ENCODE measurements around the gene GRK5.
"Not testable (repeated sequence)": the region's sequence is repeated elsewhere in the genome, so short reads cannot be mapped to it uniquely, and the experiment has no call there.

Gene GRK5

DNA sequence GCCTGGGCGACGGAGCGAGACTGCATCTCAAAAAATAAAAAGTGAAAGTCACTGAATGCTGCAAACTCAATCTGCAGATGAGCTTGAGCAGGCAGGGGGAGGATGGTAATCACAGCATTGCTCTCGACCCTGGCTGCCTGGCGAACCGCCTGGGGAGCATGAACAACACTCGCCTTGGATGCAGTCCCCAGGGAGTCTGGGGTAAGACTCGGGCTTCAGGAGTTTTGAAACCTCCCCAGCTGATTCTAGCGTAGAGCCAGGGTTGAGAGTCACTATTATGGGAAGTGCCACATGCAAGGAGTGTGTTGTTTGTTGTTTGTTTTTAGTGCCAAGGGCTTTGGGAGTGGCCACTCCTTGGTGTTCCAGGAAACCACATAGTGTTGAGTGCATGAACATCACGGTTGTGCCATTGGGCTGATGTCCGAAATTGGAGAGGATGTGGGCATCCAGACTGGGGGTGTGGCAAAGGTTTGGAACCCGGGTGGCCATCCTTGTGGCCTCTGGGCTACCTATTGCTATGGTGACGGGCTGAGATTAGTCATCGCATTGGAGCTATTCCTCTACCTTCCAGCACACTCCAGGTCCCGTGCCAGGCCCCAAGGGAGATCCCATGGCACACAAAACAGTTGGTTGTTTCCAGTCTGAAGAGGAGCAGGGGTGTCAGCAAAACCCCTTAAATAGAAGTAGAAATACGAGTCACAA is 242.5 kb downstream of the GRK5 start:
- DNase-seq: no peak

DNA sequence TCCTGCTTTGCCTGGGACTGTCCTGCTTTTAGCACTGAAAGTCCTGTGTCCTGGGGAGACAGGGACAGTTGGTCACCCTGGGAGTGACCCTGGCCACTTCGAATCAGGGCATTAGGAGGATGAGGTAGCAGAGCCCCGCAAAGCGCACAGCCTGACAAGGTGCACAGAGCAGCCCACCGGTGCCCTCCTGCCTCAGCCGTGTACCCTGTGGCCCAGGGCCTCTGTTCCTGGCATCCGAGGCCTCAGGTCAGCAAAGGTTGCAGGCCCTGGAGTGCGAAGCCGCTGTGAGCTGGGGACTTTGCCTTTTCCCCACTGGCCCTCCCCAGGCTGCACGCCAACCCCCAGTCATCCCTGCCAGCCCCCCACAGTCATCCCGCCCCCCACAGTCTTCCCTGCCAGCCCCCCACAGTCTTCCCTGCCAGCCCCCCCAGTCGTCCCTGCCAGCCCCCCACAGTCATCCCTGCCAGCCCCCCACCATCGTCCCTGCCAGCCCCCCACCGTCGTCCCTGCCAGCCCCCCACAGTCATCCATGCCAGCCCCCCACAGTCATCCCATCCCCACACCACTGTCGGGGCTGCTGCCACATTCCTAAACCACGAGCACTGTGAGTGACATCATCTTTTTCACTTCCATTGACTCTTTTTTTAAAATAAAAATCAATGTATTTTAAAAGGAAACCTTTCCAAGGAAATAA is 243.4 kb downstream of the GRK5 start:
- no peak for DNase-seq

DNA sequence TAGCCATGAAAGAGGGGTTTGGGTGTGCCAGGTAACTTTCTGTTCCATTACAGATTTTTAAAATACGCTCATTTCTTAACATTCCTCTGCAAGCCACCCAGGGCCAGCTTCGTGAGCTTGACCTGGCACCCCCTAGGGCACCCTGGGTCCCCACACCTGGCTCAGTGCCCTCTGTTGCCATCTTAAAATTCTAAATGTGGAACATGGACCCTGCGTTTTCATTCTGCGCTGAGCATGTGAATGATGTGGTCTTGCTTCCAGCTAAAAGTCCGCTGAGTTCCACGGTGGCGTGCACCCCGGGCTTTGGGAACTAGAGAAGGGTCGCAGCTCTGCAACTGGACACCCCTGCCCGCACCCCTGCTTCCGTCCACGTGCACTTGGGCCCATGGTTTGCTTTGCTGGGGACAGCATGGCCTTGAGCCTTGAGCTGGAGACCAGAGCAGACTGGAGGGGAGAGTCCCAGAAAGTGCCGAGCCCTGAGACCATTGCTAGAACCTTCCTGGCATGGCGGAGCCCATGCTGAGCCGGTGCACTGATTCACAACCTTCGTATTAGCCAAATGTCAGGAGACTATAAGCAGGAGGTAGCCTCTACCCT is 244.0 kb downstream of the GRK5 start:
- DNase-seq: no peak

DNA sequence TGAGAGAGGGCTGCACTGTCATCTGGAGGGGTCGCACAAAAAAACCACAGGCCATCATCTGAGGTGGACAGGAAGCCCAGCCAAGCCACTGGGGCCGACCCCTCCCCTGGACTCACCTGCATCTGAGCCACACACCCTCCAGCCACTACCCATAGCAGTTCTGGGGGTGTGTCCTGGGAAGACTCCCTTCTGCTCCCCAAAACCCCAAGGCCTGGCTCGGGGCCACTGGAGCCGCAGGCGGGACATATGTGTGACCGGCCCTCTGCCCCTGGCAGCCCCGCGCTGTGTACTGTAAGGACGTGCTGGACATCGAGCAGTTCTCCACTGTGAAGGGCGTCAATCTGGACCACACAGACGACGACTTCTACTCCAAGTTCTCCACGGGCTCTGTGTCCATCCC is 245.0 kb downstream of the GRK5 start:
- no peak for DNase-seq

DNA sequence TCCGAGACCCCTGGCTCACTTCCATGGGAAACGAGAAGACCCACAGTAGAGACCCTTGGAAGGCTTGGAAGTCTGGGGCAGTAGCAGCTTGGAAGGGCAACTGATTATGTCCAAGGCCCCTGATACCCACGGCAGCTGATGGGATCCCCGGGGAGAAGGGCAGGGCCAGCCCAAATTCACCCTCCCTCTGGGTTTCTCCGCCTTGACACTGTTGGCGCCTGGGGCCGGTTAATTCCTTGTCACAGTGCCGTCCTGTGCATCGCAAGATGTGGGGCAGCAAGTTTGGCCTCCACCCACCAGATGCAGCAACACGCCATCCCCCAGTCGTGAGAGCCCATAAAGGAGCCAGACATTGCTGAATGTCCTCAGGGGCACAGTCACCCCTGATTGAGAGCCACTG is 245.9 kb downstream of the GRK5 start:
- no peak for DNase-seq

DNA sequence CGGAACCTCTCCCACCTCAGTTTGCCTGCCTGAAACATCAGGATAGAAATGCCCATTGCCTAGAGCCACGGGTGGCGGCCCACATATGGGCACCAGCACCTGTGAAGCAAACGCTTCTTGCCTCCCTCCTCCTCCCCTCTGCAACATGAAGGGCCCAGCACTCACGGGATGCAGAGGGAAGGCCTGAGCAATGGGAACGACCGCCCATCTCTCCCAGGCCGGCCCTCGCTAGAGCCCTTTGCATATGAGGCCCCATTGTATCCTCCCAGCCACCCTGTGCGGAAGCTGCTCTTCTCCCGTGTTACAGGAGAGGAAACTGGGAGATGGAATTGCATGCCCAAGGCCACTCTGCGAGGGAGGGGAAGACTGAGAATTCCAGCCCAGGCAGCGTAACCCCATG is 246.9 kb downstream of the GRK5 start:
- no peak for DNase-seq

DNA sequence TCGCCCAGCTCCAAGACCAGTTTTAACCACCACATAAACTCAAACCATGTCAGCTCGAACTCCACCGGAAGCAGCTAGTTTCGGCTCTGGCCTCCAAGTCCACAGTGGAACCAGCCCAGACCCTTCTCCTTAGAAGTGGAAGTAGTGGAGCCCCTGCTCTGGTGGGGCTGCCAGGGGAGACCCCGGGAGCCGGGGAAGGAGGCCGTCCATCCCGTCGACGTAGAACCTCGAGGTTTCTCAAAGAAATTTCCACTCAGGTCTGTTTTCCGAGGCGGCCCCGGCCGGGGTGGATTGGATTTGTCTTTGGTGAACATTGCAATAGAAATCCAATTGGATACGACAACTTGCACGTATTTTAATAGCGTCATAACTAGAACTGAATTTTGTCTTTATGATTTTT is 247.6 kb downstream of the GRK5 start:
- no peak for DNase-seq

DNA sequence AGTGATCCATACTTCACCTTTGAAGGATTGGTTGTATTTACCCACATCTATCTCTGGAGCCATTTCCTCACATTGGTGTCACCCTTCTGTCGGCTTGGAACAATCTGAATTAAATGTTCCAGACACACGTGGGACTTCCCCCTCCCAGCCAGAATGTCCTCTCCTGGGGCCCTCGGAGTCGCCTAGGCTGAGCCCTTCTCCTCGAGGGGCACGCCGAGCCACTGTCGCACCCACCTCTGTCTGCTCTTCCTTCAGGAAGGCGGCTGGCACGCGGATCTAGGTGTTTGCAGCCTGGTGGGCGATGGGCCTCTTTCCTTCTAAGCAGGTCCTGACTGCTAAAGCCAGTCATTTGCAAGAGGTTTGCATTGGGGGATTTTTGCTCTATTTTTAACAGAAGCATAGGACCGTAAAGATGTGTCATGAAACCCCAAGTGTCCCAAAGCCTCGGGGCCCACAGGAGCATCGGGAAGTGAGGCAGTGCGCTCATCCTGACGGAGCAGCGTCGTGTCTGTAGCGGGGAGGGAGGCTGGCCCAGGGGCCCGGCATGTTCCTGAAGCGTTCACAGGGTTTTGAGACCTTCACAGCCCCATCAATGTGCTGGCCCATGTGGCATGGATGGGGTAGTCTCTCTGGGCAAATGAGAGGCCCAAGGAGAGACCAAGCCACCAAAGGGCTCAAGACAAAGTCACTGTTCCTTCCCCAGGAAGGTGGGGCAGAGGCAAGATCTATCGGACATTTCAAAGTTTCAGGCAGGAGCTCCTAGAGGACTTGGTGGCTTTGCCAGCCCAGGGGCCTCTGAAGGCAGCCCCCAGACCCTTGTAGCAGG is 248.5 kb downstream of the GRK5 start:
- no peak for DNase-seq

DNA sequence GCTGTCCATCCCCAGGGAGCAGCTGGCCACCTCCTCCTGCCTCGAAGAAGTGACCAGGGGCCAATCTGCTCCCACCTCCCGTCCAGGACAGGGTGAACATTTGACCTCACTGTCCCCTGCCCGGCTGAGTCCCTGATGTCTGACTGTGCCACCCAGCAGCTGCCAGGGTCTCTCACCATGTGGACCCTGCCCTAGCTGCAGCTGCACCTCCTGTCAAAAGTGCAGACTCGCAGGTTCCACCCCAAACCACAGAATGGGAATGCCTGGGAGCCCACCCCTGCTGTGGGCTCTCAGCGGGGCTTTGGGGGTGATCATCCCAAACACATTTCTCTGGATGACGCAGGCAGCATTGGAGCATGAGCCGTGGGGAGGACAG is 249.1 kb downstream of the GRK5 start:
- no peak for DNase-seq

DNA sequence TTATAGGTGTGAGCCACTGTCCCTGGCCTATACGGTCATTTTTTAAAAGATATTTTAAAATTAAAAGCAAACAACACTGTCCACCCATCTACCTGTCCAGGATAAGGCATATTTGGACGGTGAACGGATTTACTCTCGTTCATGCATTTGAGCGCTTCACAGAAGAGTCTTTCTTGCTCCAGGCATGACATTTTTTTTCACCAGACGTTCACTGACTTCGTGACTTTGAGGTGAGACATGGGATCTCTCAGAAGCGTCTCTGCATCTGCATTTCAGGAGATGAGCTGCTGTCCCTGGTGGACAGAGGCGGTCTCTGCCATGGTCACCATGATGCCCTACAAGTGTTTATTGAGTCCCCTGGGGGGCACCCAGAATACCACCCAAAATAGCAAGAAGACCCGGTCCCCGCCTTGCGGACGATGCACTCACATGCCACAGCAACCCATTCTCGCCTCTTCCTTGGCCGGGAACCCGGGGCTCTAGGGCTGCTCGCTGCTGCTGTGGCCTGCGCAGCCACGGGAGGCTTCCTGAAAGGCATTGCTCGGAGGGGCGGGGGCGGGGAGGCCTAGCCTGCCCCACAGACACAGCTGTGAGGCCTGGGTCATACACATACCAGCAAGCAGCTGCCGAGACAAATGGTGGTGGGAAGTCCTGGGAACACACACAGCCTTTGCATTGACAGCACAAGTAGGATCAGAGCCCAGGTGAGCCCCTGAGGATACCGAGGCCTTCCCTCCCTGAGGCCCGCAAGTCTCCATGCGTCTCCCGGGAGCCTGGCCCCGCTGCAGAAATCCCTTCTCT is 250.8 kb downstream of the GRK5 start:
- no peak for DNase-seq

DNA sequence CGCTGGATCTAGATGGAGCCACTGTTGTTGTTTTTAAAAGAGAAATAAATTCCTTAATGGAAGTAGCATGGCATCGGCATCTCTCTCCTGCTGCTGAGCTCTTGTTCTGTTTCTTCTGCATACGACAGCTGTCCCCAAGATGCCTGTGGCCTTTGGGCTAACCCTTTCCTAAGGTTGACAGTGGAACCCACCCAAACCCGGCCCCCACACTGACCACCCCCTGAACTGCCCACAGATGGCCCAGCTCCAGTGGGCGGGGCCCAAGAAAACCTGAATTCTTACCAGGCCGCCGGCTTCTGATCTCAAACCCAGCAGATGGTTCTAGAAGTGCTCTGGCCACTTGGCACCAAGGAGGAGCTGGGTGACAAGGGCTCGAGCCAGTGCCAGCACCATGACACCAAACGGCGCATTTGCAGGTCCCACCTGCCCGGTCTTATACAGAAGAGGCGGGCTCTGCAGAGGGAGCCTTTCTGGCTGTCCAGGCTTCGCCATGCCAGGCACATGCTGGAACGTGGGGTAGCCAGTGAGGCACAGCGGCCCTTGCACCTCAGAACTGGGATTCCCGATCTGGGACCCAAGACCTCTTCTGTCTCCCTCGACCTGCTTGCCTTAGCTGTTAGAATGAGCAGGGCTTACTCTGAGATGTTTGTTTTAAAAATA is 252.4 kb downstream of the GRK5 start:
- DNase-seq: no peak

DNA sequence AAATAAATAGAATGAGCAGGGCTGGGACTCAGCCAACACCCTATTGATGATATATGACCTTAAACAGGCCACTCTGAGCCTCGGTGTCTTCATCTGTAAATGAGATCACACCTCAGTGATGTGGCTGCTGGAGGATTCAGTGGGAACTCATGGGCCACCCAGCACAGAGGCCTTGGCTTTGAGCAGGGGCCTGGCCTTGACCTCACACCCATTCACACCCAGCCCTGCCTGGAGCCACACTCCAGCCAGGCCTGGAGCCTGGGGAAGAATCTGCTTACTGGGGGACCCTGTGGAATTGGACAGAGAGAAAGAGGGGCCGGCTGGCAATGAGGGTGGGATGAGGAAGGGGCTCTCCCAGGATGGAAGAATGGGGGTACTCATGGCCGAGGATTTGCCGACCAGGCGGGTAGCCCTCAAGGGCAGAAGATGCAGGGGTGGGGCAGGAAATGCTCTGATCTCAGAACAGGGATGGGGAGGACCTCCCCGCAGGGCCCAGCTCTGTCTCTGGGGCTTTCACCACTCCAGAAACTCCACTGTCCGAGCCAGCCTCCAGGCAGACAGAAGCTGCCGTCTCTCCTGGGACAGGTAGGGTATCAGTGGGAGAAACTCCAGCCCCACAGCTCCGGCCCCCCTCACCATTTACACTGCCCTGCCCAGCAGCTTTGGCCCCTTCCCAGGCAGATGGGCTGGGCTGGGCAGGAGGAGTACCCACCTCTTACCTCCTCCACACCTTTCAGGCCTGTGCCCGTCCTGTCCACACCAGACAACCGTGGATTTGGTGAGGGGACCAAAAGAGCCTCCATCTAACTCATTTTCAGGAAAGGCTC is 253.2 kb downstream of the GRK5 start:
- DNase-seq: no peak

DNA sequence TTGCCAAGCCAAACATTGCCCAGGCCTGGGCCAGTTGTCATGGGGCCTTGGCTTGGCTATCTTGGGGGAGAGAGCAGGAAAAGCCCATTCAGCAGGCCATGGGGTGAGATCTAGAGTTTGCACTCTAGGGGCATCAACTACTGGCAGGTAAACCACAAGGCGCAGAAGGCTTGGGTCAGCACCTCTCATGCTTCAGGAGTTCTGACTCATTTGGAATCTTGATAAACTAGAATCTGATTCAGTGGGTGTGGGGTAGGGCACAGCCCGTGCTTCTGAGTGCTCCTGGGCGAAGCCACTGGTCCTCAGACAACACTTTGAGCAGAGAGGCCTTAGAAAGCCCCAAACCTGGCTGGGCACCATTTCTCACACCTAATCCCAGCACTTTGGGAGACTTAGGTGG is 254.0 kb downstream of the GRK5 start:
- DNase-seq: no peak

DNA sequence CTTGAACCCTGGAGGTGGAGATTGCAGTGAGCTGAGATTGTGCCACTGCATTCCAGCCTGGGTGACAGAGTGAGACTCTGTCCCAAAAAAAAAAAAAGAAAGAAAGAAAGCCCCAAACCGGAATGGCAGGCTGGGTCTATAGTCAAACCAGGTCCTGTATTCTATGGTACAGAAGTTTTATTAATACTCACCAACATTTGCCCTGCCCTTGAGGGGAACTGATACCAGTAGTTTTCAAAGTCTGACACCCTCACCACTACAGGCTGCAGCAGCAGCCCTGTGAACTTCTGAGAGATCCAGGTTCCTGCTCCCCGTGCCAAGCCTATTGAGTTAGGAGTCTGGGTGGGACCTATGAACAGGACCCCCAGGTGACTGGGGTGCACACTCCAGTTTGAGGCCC is 254.6 kb downstream of the GRK5 start:
- no peak for DNase-seq

DNA sequence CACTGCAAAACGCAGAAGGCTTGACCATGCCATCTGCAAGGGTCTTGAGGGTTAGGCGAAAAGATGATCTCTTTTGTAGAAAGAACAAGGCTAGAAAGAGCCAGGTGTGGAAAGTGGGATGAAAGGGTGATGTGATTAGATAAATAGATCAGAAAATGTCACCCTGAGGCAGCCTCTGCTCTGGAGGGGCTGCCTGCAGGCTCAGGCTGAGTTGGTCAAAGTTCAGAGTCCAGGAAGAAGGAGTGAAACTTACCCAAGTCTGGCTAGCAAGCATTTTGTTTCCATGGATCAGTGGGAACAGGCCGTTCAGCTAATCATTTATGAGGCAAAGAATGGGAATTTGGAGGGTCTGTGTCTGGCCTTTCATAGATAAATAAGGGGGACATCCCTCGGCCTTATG is 255.4 kb downstream of the GRK5 start:
- DNase-seq: no peak

DNA sequence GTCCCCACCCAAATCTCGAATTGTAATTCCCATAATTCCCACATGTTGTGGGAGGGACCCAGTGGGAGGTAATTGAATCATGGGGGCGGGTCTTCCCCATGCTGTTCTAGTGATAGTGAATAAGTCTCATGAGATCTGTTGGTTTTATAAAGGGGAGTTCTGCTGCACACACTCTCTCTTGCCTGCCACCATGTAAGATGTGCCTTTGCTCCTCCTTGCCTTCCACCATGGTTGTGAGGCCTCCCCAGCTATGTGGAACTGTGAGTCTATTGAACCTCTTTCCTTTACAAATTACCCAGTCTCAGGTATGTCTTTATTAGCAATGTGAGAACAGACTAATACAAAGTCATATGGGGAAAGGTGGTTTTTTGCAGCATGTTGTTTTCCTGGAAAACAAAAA is 255.8 kb downstream of the GRK5 start:
- not testable (repeated sequence) for DNase-seq

DNA sequence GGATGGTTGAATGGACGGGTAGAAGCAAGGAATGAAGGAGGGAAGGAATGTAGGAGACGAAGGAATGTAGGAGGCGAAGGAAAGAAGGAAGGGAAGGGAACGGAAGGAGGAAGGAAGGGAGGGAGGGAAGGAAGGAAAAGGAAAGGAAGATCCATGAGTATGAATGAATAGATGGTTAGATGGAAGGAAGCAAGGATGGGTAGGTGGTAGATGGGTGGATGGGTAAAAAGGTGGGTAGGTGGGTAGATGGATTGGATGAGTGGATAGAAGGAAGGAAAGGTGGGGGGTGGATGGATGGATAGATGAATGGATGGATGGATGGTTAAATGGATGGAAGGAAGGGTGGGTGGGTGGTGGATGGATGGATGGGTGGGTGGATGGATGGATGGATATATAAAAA is 257.7 kb downstream of the GRK5 start:
- no peak for DNase-seq

DNA sequence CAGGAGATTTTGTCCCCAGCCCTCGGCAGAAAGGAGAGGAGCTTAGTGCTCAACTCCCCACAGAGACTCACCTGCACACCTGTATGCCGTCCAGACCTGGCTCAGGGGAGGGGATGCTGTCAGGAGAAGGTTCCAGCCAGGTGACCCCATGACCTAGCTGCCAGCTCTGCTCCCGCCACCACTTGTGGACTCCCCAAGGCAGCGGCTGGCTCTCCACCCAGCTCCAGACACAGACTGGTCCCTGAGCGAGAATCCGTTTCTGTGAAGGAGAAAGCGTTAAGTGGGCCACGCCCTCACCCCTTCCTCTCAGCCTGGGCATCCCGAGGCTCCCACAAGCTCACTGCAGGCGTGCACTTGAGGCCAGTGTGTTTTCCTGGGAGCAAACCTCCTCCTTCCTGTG is 258.7 kb downstream of the GRK5 start:
- no peak for DNase-seq

DNA sequence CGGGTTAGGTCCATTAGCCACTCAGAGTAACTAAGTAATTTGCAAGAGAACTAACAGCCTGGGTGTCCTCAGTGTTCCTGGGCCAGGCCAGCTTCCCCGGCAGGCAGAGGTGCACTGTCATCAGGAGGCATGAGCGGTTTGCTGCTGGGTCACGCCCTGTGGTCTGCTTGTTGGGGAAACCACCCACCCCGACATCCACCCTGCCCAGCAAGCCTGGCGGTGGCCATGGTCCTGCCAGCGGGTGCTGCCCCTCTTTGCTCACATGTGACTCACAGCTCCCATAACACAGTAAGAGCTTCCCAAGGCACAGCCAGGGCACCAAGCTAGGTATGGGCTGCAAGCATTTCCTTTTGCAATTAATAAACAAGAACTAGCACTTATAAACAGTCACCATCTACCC is 259.3 kb downstream of the GRK5 start:
- DNase-seq: no peak

DNA sequence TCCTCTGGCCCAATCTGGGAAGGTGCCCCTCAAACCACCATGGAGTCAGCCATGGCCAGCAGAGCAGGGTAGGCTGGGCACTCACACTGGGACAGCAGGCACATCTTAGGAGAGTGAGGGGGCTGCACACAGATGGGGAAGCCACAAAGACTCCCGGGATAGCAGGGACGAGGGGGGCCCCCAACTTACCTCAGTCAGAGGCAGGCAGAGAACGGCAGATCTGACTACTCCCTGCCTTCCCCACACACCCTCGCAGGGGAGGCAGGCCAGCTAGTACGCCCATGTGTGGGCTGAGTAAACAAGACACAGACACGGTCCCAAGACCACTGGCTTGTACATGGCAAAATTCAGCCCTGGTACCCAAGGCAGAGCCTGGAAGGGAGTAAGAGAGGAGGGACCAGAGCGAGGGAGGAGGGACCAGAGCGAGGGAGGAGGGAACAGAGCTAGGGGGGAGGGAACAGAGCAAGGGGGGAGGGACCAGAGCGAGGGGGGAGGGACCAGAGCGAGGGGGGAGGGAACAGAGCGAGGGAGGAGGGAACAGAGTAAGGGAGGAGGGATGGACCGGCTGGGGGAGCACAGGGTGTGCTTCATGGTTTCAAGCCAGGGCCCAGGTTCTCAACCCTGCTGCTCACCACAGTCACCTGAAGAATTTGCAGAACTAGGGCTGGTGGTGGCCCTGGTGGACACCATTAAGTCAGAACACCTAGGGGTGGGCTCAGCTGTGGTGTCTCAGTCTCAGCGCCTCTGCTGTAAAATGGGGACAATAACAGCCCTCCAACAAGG is 261.4 kb downstream of the GRK5 start:
- DNase-seq: no peak

DNA sequence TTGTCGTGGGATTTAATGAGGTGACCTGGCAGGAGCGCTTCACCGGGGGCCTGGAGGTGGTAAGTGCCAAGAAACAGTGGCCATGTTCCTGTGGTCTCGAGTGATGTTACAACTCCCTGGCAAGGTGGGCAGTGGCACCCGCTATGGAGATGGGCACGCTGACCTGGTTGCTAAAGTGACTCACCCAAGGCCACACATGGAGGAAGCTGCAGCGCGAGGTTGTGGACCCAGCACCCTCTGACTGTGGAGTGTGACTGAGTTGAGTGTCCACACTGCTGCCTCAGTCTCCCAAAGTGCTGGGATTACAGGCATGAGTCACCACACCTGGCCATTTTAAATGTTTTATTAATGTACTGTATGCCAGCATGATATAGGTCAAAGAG is 261.9 kb downstream of the GRK5 start:
- DNase-seq: no peak

All from NCI-H1092 treated with DMSO at 0.1 percent for 48 hours (cell line).